Activated CD8-positive, alpha-beta memory T cell treated with anti-CD3 and anti-CD28 coated beads for 48 hours (primary cell): ENCODE measurements around the gene CHP1.
"Not testable (repeated sequence)": the region's sequence is repeated elsewhere in the genome, so short reads cannot be mapped to it uniquely, and the experiment has no call there.

Experiments used
- DNase-seq, 3 experiments: peaks; one replicate each; pipeline ENCODE4 v3.0.0-alpha.2; 2020; ENCODE audit warnings: low read depth in 2 of 3, low spot score in 2 of 3

CHP1 gene

DNA sequence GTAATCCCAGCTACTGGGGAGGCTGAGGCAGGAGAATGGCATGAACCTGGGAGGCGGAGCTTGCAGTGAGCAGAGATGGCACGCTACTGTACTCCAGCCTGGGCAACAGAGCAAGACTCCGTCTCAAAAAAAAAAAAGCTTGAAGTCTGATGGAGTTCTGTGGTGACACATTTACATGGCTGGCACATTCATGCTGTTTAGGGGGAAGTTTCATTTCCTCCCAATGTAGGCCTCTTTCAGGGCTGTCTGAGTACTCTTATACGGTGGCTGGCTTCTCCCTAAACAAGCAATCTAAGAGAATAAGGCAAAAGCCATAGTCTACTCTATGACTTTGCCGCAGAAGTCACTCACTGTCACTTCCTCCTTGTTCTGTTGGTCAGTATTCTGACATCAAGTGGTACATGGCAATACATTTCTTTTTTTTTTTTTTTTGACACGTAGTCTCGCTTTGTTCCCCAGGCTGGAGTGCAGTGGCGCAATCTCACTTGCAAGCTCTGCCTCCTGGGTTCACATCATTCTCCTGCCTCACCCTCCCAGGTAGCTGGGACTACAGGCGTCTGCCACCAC, 60.1 kb downstream of the CHP1 start:
- DNase-seq = no peak

DNA sequence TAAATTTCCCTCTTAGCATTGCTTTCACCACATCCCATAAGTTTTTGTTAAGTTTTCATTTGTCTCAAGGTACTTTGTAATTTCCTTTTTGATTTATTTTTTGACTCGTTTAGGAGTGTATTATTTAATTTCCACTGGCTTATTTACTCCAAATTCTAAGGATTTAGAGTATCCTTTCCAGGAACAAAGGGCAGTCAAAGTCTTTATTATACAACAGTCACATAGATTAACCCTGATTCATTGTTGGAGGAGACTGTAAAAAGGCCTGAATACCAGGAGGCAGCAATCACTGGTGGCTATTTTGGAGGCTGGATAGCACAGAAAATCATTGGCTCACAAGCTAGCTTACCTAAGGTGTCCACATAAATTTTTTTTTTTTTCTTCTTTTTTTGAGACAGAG, 61.5 kb downstream of the CHP1 start:
- DNase-seq = no peak

DNA sequence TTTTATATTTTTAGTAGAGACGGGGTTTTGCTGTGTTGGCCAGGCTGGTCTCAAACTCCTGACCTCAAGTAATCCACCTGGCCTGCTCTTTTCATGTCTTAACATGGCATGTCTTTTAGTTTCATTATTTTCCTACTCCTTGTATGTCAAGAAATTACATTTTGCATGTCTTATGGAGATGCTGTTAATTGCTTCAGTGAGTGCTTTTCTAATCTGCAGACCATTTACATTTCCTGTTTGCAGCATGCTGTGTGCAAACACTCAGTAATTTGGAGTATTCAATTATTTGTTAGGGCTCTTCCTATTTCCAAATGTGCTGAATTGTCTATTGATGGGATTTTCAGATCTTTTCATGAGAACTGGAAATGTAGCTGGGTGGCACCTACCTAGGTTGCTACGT, 70.1 kb downstream of the CHP1 start:
- DNase-seq = not testable (repeated sequence)

DNA sequence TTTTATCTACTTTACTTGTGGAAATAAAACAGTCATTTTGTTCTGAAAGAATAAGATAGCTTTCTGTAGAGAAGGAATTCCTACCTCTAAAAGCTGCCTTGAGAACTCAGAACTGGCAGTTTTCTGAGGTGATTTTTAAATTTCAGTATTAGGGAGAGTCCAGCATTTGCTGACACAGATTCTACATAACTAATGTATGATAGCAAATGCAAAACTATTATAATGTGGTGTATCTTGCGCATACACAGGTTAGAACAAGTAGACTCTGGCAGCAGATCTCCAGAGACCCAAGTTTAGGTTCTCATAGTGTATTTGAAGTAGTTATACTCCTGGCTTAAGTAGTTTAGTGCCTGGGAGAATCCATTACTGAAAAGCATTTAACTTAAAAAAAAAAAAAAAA, 70.5 kb downstream of the CHP1 start:
- no peak for DNase-seq

DNA sequence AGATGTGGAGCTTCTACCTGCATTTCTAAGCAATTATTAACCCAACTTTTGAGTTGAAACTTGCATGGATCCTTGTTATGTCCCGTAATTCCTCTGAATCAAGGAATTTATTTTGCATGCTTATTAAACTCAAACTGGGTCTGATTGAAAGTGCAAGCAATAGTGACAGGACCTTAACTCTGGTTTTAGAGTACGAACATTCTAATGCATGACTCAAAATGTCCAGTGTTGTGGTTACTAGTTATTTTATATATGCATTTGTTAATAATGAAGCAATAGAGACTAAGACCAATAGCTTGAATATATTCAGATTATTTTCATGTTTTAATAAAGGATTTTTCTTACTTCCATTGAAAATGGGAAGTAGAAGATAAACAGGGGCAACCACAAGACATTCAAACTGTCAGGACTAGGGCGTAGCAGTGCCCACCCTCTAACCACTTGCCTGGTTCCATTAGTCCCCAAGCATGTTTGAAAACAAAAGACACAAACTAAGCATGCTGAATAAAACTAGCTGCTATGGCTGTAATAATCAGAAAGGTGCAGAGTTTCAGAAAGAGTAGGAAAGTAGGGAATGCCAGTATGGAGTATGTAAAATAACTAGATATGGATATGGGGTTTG, 73.2 kb downstream of the CHP1 start:
- DNase-seq = no peak

DNA sequence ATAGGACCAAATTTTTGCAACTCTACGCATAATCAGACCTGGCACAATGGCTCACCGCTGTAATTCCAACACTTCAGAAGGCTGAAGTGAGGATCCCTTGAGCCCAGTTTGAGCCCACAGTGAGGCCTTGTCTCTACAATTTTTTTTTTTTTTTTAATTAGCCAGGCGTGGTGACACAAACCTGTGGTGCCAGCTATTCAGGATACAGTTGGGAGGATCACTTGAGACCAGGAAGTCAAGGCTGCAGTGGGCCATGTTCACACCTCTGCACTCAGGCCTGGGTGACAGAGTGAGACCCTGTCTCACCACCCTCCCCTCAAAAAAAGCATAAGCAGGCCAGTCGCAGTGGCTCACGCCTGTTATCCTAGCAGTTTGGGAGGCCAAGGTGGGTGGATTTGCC, 76.6 kb downstream of the CHP1 start:
- no peak for DNase-seq

DNA sequence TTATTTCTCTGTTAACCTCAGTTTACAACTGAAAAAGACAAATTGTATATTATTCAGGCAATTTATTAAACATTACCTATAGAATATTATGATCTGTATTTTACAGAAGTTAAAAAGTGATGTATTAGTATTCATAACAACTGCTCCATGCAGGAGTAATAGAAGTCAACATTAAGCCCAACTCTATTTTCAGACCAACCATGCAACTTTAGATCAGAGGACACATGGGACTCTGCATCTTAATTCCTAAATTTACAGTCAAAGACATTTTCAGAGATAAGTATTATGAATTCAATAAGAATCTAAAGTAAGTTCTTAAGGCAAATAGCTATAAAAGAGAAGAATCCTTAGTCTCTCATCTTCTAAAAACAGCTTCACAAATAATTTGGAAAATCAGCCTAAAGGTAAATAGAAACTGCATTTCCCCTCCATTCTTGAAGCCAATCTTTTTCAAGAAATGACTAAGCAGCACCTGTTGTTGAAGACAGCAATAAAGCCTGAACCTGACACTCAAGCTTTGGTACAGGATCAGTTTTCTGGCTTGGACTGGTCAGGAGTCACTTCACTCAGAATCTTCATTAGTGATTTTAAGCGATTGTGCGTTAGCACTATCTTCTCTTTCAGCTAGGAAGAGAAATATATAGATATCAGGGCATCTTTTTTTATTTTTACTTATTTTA, 78.3 kb downstream of the CHP1 start:
- no peak for DNase-seq

DNA sequence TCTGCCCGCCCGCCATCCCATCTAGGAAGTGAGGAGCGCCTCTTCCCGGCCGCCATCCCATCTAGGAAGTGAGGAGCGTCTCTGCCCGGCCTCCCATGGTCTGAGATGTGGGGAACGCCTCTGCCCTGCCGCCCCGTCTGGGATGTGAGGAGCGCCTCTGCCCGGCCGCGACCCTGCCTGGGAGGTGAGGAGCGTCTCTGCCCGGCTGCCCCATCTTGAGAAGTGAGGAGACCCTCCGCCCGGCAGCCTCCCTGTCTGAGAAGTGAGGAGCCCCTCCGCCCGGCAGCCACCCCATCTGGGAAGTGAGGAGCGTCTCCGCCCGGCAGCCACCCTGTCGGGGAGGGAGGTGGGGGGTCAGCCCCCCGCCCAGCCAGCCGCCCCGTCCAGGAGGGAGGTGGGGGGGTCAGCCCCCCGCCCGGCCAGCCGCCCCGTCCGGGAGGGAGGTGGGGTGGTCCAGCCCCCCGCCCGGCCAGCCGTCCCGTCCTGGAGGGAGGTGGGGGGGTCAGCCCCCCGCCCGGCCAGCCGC, 89.8 kb downstream of the CHP1 start:
- not testable (repeated sequence) for DNase-seq

DNA sequence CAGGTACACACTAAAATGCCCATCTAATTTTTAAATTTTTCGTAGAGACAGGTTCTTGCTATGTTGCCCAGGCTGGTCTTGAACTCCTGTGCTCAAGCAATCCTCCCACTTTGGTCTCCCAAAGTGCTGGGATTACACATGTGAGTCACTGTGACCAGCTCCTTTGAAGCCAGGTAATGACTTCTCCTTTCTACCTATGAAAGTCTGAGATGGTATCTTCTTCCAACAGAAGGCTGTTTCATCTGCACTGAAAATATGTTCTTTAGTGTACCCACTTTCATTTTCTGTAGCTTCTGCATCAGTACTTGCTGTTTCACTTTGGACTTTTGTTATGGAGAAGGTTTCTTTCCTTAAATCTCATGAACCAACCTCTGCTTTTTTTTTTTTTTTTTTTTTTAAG, 92.5 kb downstream of the CHP1 start:
- DNase-seq = no peak

DNA sequence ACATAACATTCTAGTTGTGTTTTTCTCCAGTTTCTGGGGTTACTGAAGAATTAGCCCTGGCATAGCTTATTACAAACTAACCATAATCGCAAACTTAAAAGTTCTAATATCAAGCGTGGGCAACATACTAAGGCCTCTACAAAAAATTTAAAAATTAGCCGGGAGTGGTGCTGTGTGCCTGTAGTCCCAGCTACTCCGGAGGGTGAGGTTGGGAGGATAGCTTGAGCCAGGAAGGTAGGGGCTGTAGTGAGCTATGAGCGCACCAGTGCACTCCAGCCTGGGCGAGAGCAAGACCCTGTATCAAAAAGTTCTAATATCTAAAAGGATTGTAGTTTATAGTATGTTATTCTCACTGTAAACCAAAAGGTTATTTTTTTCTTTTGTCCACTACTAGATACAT, 100.2 kb downstream of the CHP1 start:
- no peak for DNase-seq
